HepG2 (cell line): Measurements from ENCODE around the gene PIK3CA. TPM values are rescaled to one million over a fixed set of nuclear protein-coding genes. Genes with fewer than 3 reads are reported as not detected.

ENCODE experiments used
- CREBL2 ChIP-seq: sonication (generic); formaldehyde crosslinking; IDR thresholded peaks from 2 replicates; pipeline ENCODE4 v1.8.1; 2023; ENCODE audit warnings: missing genetic modification reagents, mild to moderate bottlenecking, borderline replicate concordance
- GATAD2A ChIP-seq: IDR thresholded peaks from 2 replicates; pipeline ENCODE4 v1.6.1; 2016
- HOMEZ ChIP-seq: IDR thresholded peaks from 2 replicates; pipeline ENCODE4 v1.6.1; 2016; ENCODE audit warnings: low read depth
- KAT8 ChIP-seq: IDR thresholded peaks from 2 replicates; pipeline ENCODE4 v1.6.1; 2016; ENCODE audit warnings: missing genetic modification reagents, missing compliant biosample characterization
- MTA1 ChIP-seq: sonication (generic); formaldehyde crosslinking; IDR thresholded peaks from 2 replicates; pipeline ENCODE4 v1.4.0; 2020; ENCODE audit warnings: missing genetic modification reagents, mild to moderate bottlenecking, borderline replicate concordance
- MXD4 ChIP-seq: IDR thresholded peaks from 2 replicates; pipeline ENCODE4 v1.6.1; 2016; ENCODE audit warnings: mild to moderate bottlenecking, missing biosample characterization, missing genetic modification reagents
- NR2F2 ChIP-seq: IDR thresholded peaks from 2 replicates; pipeline ENCODE4 v1.6.1; 2012; ENCODE audit warnings: low read depth, inconsistent platforms, borderline replicate concordance
- POLR2A ChIP-seq, 2 experiments: IDR thresholded peaks; 2 replicates each; pipeline ENCODE4 v1.6.1; 2011; ENCODE audit warnings: low read depth in 2 of 2, low read length in 2 of 2, mild to moderate bottlenecking in 1 of 2, moderate library complexity in 1 of 2; ENCODE audit not compliant: insufficient read depth in 1 of 2
- REST ChIP-seq, 2 experiments: IDR thresholded peaks; 2 replicates each; pipeline ENCODE4 v1.6.1; 2011 to 2012; ENCODE audit warnings: low read length in 2 of 2, borderline replicate concordance in 1 of 2, low read depth in 1 of 2, mild to moderate bottlenecking in 1 of 2, moderate library complexity in 1 of 2
- SOX6 ChIP-seq, 2 experiments: fragments of 450-650 bp in 1 of 2; sonication (generic) in 1 of 2; formaldehyde crosslinking in 1 of 2; IDR thresholded peaks; 2 replicates each; pipeline versions ENCODE4 v1.4.0 to v1.6.1; 2017 to 2020; ENCODE audit warnings: antibody characterized with exemption in 1 of 2, mild to moderate bottlenecking in 1 of 2, missing genetic modification reagents in 1 of 2
- SP5 ChIP-seq: IDR thresholded peaks from 2 replicates; pipeline ENCODE4 v1.6.1; 2016; ENCODE audit warnings: low read depth, borderline replicate concordance
- ZHX2 ChIP-seq, 2 experiments: sonication (generic) in 1 of 2; formaldehyde crosslinking in 1 of 2; IDR thresholded peaks; 2 replicates each; pipeline versions ENCODE4 v1.6.1 to v1.9.0; 2014 to 2022; ENCODE audit warnings: antibody characterized with exemption in 1 of 2, borderline replicate concordance in 1 of 2, inconsistent platforms in 1 of 2, low read depth in 1 of 2, missing genetic modification reagents in 1 of 2
- ZKSCAN8 ChIP-seq: IDR thresholded peaks from 2 replicates; pipeline ENCODE4 v1.6.1; 2016; ENCODE audit warnings: borderline replicate concordance, missing genetic modification reagents, missing compliant biosample characterization
- ZNF251 ChIP-seq: sonication (generic); formaldehyde crosslinking; IDR thresholded peaks from 2 replicates; pipeline ENCODE4 v1.9.0; 2021; ENCODE audit warnings: mild to moderate bottlenecking, missing genetic modification reagents
- ZNF501 ChIP-seq: sonication (generic); formaldehyde crosslinking; IDR thresholded peaks from 2 replicates; pipeline ENCODE4 v1.5.1; 2020; ENCODE audit warnings: mild to moderate bottlenecking, moderate library complexity, missing genetic modification reagents
- ZNF720 ChIP-seq: sonication (generic); formaldehyde crosslinking; IDR thresholded peaks from 2 replicates; pipeline ENCODE4 v1.4.0; 2020; ENCODE audit warnings: missing genetic modification reagents
- ZNF792 ChIP-seq: IDR thresholded peaks from 2 replicates; pipeline ENCODE4 v1.6.1; 2016
- polyA plus RNA-seq, 8 experiments: library from polyadenylated mRNA; depleted of rRNA in 3 of 8; stranded (reverse) in 7 of 8; unstranded in 1 of 8; fragments of >200 nt; fragmentation: Illumina TruSeq in 4 of 8; extraction: Trizol in 4 of 8; gene quantifications; 2 replicates each; pipeline versions ENCODE4 v1.2.1 to v1.2.3, GENCODE V29; 2011 to 2016; ENCODE audit warnings: low read depth in 4 of 8, missing spikeins in 1 of 8, mixed read lengths in 1 of 8; ENCODE audit not compliant: insufficient read depth in 1 of 8
- total RNA-seq, 5 experiments: library from RNA; depleted of rRNA; stranded (reverse); fragments of >200 nt; fragmentation: Illumina TruSeq; extraction: Trizol; gene quantifications; 2 replicates each; pipeline ENCODE4 v1.2.3, GENCODE V29; 2016; ENCODE audit warnings: low read depth in 1 of 5

Gene PIK3CA
- total and polyA plus RNA-seq, 2 of the 13 experiments (the other 11 are each of a cell fraction or from before 2014, with no cell fraction given), result 5.7 to 11.4 TPM

- TF ChIP-seq ZNF792 (CRISPR knock-in tag) (0 out of 2 replicates have a peak, but pooled peaks have one; percentile 38), POLR2A (IDR thresholded peaks at IDR 0.05; ENCODE audit: insufficient read depth in 1 of 2, low read depth in 2 of 2, low read length in 2 of 2) (peak in 1 of 2 experiments; percentile 47; a peak in 1 of 4 replicates), GATAD2A (CRISPR knock-in tag) (0 out of 2 replicates have a peak, but pooled peaks have one; percentile 16), ZNF720 (CRISPR knock-in tag) (no peak), CREBL2 (CRISPR knock-in tag) (no peak), ZNF251 (CRISPR knock-in tag) (no peak), ZHX2 (IDR thresholded peaks at IDR 0.05; ENCODE audit: low read depth) (no peak), ZHX2 (CRISPR knock-in tag; IDR thresholded peaks at IDR 0.05; ENCODE audit: borderline replicate concordance) (peak; percentile 68; the same call in 1 of the 2 replicates), NR2F2 (no peak), SP5 (no peak), REST (IDR thresholded peaks at IDR 0.05; ENCODE audit: borderline replicate concordance in 1 of 2, low read depth in 1 of 2, low read length in 2 of 2) (no peak), HOMEZ (no peak), MTA1 (CRISPR knock-in tag) (no peak; the same call in 1 of the 2 replicates), ZKSCAN8 (CRISPR knock-in tag) (no peak), MXD4 (CRISPR knock-in tag) (no peak), SOX6 (IDR thresholded peaks at IDR 0.05) (no peak), SOX6 (CRISPR knock-in tag; IDR thresholded peaks at IDR 0.05) (no peak), KAT8 (peak; percentile 37; the same call in 1 of the 2 replicates), ZNF501 (CRISPR knock-in tag) (no peak)
These were observed 113.0 kb downstream of the PIK3CA start (continued) for GRCh38 chr3:179260949-179261765.
